Natural killer cell (primary cell): Measurements from ENCODE around the gene PPP2R5C. TPM values are rescaled to one million over a fixed set of nuclear protein-coding genes. Genes with fewer than 3 reads are reported as not detected.

Experiments used
- ATAC-seq, 3 donors: fragments of 150-1000 bp in 2 of 3; fragments of 200-7000 bp in 1 of 3; cut with Tn5 transposase; 1 replicate in 1 of 3; 2 replicates in 2 of 3; pipeline ENCODE4 v1.10.0; 2021; ENCODE audit warnings: mild to moderate bottlenecking in 2 of 3, moderate library complexity in 2 of 3
- DNase-seq, 2 donors: peaks; one replicate each; pipeline versions ENCODE4 v3.0.0 to v3.0.0-alpha.2; 2013 to 2021; ENCODE audit warnings: mixed read lengths in 1 of 2
- H3K27ac ChIP-seq: one replicate; pipeline ENCODE4 v1.5.1; 2013; ENCODE audit warnings: mild to moderate bottlenecking, low read length
- H3K27me3 ChIP-seq: one replicate; pipeline ENCODE4 v1.6.1; 2013; ENCODE audit warnings: low read length; ENCODE audit not compliant: control insufficient read depth, insufficient read depth
- H3K36me3 ChIP-seq: one replicate; pipeline ENCODE4 v1.6.1; 2013; ENCODE audit warnings: low read length; ENCODE audit not compliant: control insufficient read depth, insufficient read depth
- H3K4me1 ChIP-seq: one replicate; pipeline ENCODE4 v1.6.1; 2013; ENCODE audit warnings: low read length; ENCODE audit not compliant: control insufficient read depth, insufficient read depth
- H3K4me3 ChIP-seq: one replicate; pipeline ENCODE4 v1.5.1; 2013; ENCODE audit warnings: low read length
- H3K9me3 ChIP-seq: one replicate; pipeline ENCODE4 v1.6.1; 2013; ENCODE audit warnings: low read length; ENCODE audit not compliant: control insufficient read depth, insufficient read depth
- H3K27ac Mint-ChIP-seq, 2 donors: one replicate each; pipeline ENCODE4 v1.8.0; 2022; ENCODE audit warnings: mild to moderate bottlenecking in 2 of 2, mixed read lengths in 2 of 2, moderate library complexity in 1 of 2
- H3K27me3 Mint-ChIP-seq, 2 donors: one replicate each; pipeline ENCODE4 v1.8.0; 2022; ENCODE audit warnings: low read depth in 2 of 2, mixed read lengths in 2 of 2
- H3K36me3 Mint-ChIP-seq: one replicate; pipeline ENCODE4 v1.8.0; 2022; ENCODE audit warnings: mixed read lengths
- H3K4me1 Mint-ChIP-seq, 2 donors: one replicate each; pipeline ENCODE4 v1.8.0; 2022; ENCODE audit warnings: mixed read lengths in 2 of 2
- H3K4me3 Mint-ChIP-seq: one replicate; pipeline ENCODE4 v1.8.0; 2022; ENCODE audit warnings: mild to moderate bottlenecking, moderate library complexity, mixed read lengths
- H3K9me3 Mint-ChIP-seq, 2 donors: one replicate each; pipeline ENCODE4 v1.8.0; 2022; ENCODE audit warnings: mixed read lengths in 2 of 2
- CTCF ChIP-seq: fragments of 200-600 bp; IDR thresholded peaks from one replicate; pipeline ENCODE4 v1.8.0; 2022; ENCODE audit warnings: antibody characterized with exemption
- WGBS: methylation state at CpG from one replicate; pipeline ENCODE4 v1.1.7; 2013; ENCODE audit warnings: missing lambda C conversion rate; ENCODE audit not compliant: insufficient coverage; 5-methylcytosine and 5-hydroxymethylcytosine counted together
- intact Hi-C: fragments of 100-400 bp; cut with micrococcal nuclease; formaldehyde crosslinking; loops from one replicate; pipeline ENCODE4 v1.14.2; 2022
- total RNA-seq, 4 donors: library from RNA; stranded (reverse); fragments of 120-200 nt in 1 of 4; gene quantifications; one replicate each; pipeline versions ENCODE4 v1.2.3 to v1.2.4, GENCODE V29; 2013 to 2022

Gene PPP2R5C
- total RNA-seq, 3 donors from 2014 or later (not counting 1 experiment from before 2014, with no cell fraction given) = 716 to 779 (median 736) TPM

DNA sequence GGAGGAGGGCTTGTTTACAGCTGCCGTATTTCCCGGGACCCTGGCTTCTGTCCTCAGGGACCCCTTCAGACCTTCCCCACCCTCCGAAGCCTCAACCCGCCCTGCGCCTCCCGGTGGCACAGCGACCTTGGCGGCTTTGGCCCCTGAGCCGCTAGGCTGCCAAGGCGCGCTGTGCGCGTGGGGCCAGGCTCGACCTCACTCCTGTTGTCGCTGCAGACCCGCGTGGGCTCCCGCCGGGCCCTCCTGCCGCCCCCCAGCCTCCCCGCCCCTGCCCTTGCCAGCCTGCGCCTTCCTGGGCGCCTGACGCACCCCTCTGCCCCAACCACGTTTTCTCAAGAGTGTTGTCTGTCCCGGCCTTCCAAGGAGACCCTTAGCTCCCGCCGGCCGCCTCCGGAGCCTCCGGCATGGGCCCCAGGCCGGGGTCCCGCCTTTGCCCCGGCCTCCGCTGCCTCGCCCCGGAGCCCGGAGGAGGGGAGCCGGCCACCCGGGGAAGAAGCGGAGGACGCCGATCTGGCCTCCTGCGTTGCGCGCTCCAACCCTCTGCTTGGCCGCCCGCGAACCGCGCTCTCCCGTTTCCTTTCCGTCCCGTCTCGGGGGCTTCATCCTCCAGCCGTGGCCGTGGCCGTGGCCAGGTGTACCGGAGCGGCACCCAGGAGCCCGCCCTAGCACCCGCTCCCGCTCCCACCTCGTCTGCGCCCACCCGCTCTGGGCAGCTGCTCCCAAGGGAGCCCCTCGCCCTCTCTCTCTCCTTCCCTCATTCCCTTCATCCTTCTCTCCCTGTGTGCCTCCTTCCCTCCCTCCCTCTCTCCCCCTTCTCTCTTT lies 19.9 kb downstream of the PPP2R5C start:
- no peaks in the 10 kb centered on the region for H3K36me3 Mint-ChIP-seq
- 1% methylated on average over 67 of the region's 67 CpGs for WGBS
- ATAC-seq = peak; percentile 69 to 79 (median 75)
- peak in 1 of 2 donors; percentile 56 for DNase-seq
- peaks cover 13% of the 10 kb centered on the region for H3K4me1 ChIP-seq
- H3K4me3 ChIP-seq = peak overlapping the region; percentile 49
- no peaks in the 10 kb centered on the region for H3K36me3 ChIP-seq
- H3K27me3 Mint-ChIP-seq = peaks cover 0 to 10% of the 10 kb centered on the region in 2 donors
- TF ChIP-seq CTCF = no peak
- H3K4me1 Mint-ChIP-seq = peaks cover 23 to 45% of the 10 kb centered on the region in 2 donors
- H3K27ac ChIP-seq = peak overlapping the region; percentile 19
- peaks cover 7% of the 10 kb centered on the region for H3K27me3 ChIP-seq
- intact Hi-C loops = no loop called here
- H3K9me3 Mint-ChIP-seq = no peaks in the 10 kb centered on the region
- peak overlapping the region in 1 of 2 donors; percentile 76 for H3K27ac Mint-ChIP-seq
- H3K4me3 Mint-ChIP-seq = peak overlapping the region; percentile 82
- H3K9me3 ChIP-seq = no peaks in the 10 kb centered on the region

GRCh38 chr14:101783260-101784016 lies 21.9 kb downstream of the PPP2R5C start:
- intact Hi-C loops = no loop called here
- Mint-ChIP-seq H3K27ac (peak overlapping the region in 1 of 2 donors; percentile 61), H3K4me1 (peaks cover 20 to 43% of the 10 kb centered on the region in 2 donors), H3K4me3 (peak overlapping the region; percentile 21), H3K36me3 (no peaks in the 10 kb centered on the region), H3K27me3 (peaks cover 0 to 10% of the 10 kb centered on the region in 2 donors), H3K9me3 (no peaks in the 10 kb centered on the region)
- Histone ChIP-seq H3K27me3 (peaks cover 7% of the 10 kb centered on the region), H3K4me3 (no peak overlapping the region), H3K4me1 (peaks cover 13% of the 10 kb centered on the region), H3K9me3 (no peaks in the 10 kb centered on the region), H3K36me3 (peaks cover 2% of the 10 kb centered on the region), H3K27ac (no peak overlapping the region)
- WGBS = 96% methylated on average over 12 of the region's 12 CpGs
- no peak for TF ChIP-seq CTCF
- ATAC-seq = no peak
- DNase-seq = no peak

GRCh38 chr14:101784631-101785030 lies 23.1 kb downstream of the PPP2R5C start:
- WGBS = 86% methylated on average over 6 of the region's 6 CpGs
- no peak overlapping the region for H3K27ac ChIP-seq
- Mint-ChIP-seq H3K9me3 (no peaks in the 10 kb centered on the region), H3K27me3 (peaks cover 0 to 4% of the 10 kb centered on the region in 2 donors), H3K27ac (peak overlapping the region in 1 of 2 donors; percentile 1), H3K4me1 (peaks cover 19 to 33% of the 10 kb centered on the region in 2 donors), H3K4me3 (no peak overlapping the region), H3K36me3 (peaks cover 7% of the 10 kb centered on the region)
- intact Hi-C loops = no loop called here
- no peak overlapping the region for H3K4me3 ChIP-seq
- peaks cover 2% of the 10 kb centered on the region for H3K36me3 ChIP-seq
- peaks cover 13% of the 10 kb centered on the region for H3K4me1 ChIP-seq
- no peak for TF ChIP-seq CTCF
- H3K27me3 ChIP-seq = peaks cover 7% of the 10 kb centered on the region
- ATAC-seq (no peak), DNase-seq (no peak)
- H3K9me3 ChIP-seq = no peaks in the 10 kb centered on the region
